ENCODE measurements around the gene SHISA2.

The SHISA2 gene

DNA sequence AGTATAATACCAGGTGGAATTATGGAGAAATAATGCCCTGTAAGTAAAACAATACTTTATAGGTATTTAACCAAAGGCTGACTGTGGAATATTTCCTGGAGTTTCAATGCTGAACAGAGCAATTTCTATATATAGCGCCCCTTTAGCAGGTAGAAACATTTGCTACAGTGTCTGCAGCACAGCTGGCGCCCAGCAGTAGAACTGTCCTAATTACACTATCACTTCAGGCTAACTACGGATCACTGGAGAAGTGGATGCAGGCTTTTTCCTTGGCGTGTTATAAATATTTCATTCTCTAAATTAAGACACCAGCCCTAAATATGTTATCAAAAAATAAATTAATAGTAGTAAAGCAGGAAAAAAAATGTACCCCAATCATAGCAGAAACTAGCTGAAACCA is 3.1 kb downstream of the SHISA2 start:
- DNase-seq (ENCODE audit: low read depth), result no peak

DNA sequence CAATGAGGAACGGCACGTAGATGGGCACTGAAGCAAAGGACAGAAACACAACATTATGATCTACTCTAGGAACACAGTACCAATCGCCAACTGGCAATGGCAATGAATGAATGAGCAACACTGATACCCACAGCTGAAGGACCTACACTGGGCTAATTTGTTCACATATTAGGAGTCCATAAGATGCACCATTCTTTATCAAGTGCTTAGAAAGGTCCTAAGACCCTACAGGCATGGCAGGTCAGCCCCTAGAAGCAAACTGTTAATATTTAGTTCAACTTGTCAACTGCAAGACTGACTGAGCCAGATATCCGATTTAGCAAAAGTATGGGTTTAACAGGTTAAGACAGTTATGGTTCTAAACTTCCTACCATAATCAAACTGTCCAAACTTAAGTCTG is 4.8 kb downstream of the SHISA2 start:
- no peak for DNase-seq (ENCODE audit: low read depth)

DNA sequence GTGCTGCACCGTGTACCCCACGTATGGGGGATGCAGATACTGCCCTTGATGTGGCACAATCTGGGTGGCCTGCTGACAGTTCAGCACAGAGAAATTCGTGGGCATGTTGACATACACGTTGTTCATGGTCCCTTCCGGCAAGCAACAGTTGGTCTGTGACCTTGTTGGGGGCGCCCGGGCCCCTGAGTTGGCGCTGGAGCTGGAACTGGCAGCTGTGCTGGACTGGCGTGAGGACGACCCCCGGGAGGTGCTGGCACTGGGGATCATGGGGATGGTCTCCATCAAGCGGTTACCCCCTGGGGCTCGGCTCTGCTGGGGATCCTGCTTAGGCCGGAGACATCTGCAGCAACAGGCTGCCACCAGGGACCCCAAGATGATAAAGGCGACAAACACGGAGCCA is 5.2 kb downstream of the SHISA2 start:
- no peak for DNase-seq (ENCODE audit: low read depth)

DNA sequence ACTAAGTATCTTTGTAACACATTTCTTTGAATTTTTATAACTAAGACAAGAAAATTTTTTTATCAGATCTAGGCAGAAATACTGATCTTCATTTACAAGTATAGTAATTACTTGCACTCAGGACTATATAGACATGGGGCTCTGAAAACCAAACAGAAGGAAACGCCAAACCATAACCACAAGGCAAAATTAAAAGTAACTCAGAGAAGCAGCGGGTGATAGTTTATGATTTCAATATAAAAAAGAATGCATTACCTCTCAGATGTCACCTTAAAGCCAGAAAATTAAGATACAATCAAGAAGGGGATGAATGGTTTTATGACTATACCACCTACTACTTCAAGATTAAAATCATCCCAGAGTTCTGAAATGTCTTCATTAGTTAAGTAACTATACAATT is 6.7 kb downstream of the SHISA2 start:
- DNase-seq (ENCODE audit: low read depth), result no peak

DNA sequence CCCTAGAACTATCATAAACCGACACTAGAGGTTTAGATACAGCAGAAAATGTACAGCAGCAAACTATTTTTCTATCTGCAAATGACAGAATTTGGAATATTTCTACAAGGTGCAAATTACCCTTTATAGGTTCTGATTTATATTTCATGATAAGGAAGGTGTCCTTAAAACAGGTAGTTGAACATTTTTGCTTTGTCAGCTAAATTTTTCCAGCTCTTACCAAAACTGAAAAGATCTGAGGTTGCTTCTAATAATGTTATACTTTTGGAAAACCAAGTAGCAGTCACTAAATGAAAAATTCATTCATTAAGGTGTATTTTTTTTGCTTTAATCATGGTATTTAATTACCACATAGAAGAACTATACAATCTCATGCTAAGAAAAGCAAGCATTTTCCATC is 9.0 kb downstream of the SHISA2 start:
- no peak for DNase-seq (ENCODE audit: low read depth)

DNA sequence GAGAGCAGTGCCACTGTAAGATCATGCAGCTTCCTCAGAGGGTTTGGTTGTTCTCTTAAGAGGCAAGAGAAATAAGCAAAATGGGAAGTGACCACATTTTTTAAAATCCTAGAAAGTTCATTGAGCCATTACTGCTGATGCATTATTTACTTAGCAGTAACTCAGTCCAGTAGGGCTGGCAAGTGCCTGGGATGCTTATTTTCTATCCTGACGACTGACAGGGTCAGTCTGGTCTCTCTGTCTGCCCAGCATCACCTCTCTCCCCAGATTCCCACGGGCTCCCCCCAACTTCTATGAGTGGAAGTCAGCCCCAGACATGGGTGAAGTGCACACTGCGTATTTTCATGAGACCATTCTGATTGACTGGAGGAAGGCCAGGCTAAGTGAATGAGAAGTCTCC is 10.4 kb downstream of the SHISA2 start:
- DNase-seq (ENCODE audit: low read depth), result no peak

DNA sequence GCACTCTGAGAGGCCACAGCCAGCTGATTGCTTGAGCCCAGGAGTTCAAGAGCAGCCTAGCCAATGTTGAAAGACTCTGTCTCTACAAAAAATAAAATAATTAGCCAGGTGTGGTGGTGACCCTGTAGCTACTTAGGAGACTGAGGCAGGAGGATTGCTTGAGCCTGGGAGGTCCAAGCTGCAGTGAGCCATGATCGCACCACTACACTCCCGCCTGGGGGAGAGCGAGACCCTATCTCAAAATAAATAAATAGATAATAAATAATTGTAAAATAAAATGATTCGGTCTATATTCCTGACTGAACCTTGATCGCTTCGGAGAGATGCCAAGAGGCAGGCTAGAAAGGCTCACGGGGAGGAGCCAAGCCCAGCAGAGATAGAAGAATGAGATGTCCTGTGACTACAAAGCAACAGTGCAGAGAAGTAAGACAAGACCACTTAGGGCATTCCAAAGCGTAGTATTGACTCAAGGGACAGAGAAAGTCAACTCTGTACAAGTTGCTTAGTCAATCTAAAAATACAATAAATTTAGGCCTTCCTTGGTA is 12.8 kb downstream of the SHISA2 start:
- DNase-seq (ENCODE audit: low read depth), result no peak

DNA sequence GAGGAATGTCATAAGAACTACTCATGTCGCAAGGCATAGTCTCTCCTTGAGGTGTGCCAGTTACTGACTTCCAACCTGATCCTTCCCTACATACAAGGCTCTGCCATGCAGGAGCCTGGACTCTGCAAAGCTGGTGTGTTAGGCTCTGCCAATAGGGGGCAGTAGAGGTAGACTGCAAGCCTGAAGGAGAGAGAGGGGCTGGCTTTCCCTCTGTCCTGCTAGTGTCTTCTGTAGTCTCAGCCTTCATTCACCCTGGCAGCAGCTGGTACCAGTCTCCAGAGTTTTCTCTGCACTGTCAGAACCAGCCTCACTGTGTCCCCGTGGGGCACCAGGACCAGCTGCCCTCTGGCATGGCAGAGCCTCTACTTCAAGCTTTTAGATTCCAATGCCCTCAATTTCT is 14.5 kb downstream of the SHISA2 start:
- DNase-seq (ENCODE audit: low read depth), result no peak

DNA sequence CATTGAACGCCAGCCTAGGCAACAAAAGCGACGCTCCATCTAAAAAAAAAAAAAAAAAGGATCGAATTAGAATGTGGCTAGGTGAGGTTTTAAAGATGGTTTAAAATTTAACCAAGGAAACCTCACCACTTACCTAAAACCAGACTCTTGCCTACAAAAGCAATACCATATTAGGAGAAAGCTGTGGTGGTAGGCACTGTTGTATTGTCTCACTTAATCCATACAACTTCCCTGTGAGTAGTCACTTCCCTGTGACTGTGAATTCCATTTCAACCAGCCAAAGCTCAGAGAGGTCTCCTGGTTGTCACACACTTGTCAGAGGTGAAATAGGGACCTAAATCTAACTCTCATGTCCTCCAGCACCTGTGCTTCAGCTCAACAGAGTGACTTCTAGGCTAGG is 15.4 kb downstream of the SHISA2 start:
- DNase-seq (ENCODE audit: low read depth), result no peak

DNA sequence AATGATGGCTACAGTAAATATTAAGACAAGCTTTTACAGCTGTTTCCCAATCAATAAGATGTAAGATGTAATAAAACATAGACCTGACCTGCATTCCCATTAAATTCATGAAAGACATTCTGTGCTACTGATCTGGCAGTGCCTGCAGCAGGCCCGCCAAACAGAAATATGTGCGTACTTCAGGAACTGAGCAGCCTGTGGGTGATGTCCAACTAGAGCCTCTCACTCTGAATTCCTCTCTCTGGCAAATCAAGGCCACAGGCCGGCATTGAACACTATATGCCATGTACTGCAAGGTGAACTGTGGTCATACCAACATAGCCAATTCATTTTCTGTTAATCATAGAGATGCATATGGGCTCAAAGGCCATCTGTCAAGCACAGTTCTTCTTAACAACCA is 17.8 kb downstream of the SHISA2 start:
- DNase-seq (ENCODE audit: low read depth), result no peak

DNA sequence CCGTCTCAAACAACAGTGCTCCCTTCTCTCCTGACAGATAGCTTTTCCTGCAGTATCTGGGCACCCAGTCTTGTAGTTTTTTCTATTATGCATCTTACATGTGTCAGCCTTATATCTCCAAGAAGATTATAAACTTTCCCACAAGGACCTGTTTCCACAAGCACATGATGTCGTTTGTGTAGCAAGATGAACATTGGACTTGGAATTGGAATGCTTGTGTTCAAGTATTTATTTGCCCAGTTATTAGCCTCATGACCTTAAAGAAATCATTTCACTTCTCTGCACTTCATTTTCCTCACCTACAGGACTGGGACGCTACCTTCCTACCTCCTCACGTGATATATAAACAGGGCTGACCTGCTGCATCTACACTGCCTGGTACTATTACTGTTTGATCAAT is 21.5 kb downstream of the SHISA2 start:
- no peak for DNase-seq (ENCODE audit: low read depth)

DNA sequence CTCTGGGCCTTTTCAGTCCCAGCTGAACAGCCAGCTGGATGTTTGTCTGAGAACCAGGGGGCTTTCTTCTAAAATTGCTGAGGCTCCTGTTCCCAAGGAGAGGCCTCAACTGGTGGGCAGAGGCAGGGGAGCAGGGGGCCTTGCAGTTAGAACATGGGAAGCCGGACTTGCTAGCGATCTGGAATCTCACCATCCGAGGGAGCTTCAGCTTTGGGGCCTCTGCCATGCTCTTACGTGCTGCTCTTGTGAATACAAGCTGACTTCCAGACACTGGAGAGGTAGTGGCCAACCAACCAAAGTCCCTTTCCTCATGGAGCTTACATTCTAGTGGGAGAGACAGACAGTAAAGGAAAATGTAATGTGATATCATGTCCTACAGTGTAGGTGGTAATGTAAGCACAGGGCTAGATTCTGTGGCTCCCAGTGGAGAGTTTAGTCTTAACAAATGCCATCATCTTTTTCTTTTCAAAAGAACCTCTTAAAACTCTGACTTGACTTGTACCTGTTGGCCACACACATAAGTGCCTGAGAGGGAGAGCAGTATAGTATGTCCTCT is 22.2 kb downstream of the SHISA2 start:
- DNase-seq (ENCODE audit: low read depth), result no peak

DNA sequence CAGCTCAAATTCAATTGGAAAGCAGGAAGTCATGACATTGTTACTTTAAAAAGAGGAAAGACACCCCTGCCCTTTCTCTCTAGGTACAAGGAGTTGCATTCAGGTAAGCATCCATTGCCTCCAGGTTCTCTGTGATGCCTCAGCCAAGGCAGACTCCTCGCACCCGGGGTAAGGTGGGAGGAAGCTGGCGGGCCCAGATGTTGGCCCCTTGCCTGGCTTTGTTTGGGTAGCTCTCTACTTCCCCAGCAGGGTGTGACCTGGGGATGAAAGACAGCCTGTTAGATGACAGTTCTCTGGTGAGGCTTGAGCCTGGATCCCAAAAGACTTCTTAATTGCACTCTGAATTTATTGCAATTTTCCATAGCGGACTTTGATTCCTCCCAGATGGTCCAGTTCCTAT is 25.6 kb downstream of the SHISA2 start:
- DNase-seq (ENCODE audit: low read depth), result no peak

DNA sequence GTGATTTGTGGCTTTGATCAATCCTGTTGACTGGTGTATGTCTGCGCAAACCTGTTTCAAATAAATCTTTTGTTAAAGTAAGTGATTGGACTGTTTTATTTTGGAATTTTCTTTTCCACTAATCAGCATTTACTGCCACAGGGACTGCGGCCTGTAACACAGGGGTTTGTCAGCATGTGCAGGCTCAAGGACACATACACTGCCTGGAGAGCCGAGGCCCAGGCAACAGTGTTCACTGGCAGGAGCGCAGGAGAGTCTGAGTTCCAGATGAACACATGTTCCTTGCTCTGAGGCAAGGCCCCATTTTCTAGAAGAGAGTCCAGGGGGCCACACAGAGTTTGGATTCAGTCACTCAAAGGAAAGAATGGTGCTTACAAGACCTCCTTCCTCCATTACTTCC is 26.0 kb downstream of the SHISA2 start:
- DNase-seq (ENCODE audit: low read depth), result no peak

DNA sequence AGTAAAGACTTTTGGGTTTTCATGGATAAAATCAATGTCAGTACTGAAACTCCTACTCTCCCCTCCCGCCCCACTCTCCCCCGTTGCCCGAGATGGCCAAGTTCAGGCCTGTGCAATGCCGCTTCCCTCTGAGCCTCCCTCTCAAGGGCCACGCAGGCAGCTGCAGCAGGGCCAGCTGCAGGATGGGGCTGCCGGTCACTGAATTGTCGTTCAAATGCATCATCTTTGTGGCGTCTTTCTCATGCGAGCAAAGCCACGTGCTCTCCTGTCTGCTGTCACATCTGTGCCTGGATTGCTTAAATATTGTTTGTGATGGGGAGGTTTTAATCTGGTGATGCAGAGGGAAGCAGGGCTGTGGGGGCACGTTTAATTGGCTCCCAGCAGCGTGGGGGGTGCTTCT is 26.6 kb downstream of the SHISA2 start:
- no peak for DNase-seq (ENCODE audit: low read depth)

DNA sequence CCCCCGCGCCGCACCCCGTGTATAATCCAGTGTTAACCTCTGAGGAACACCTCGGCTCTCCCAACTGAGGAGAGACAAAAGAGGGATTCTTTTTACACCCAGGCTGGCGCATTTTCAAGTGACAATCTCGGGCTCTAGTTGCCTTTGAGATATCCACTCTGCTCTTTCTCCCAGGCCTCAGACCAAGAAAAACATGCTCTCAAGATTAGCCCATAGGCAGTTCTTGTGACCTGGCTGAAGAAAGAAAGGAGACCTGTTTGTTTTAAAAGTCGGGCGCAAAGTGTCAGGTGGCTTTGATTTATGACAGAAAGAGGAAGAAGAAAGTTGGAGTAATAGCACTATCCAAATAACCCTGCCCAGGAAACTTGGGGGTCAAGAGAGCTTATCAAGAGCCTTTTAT is 27.3 kb downstream of the SHISA2 start:
- DNase-seq (ENCODE audit: low read depth), result no peak

DNA sequence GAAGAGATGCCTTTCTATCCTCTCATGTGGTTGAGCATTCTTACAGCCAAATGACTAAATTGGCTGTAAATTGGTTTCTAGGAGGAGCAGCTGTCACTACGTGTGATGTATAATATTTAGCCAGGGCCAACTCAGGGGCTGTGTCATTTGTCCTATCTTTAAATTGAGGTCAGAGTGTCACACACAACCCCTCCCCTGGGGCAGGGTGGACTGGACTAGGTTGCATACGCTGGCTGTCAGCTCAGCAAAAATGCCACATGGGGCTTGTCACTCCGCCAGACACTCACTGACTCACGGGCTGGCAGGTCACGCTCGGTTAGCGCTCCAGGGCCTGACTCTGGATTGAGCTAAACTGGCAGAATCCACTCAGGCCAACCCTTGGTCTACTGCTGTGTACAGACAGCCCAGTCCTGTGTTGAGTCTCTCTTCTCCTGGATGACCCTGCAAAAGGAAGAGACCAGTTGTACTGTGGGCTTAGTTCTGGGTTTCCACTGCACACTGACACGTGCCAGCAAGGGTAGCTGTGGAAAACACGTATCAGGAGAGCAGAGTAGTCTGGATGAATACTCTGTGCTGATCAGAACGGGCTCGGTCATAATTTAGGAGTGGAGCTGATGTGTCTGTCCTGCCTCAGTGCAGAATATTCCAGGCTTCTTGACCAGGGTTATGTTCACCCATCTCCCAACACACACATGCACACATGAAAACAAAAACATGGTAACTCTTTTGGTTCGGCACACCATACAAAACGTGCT is 29.1 kb downstream of the SHISA2 start:
- DNase-seq (ENCODE audit: low read depth), result no peak

DNA sequence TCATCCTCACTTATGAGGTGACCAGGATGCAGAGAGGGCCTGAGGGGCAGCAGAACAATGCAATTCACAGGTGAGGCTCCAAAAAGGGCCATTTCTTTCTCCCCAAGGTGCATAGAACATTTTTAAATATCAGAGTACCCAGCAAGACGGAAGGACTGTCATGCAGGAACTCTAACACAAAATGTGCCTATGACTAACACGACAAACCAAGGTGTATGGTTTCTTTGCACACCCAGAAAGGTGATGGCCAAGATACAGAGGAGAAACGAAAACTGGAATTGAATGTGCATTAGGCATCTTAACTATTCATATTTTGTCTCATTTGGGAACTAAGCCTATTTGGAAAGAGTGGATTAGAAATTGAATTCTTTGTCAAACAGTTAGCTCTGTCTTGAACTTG is 29.9 kb downstream of the SHISA2 start:
- no peak for DNase-seq (ENCODE audit: low read depth)

DNA sequence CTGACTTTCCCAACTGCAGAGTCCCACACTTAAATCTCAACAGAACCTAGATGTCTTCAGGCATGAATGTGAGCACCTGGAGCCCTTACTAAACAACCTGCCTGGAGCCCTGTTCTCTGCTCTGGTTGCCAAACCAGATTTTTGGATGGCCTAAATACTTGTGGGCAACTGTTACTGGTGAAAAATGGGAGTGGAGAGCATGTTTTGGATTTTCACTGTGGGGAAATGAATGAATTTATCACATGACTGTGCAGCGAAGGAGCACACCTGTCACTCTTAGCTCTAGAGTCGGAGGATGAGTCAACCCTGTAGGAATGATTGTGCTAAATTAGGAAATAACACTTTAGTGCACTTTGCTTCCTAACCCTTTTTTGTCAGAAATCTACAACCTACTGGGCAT is 30.3 kb downstream of the SHISA2 start:
- DNase-seq (ENCODE audit: low read depth), result no peak

DNA sequence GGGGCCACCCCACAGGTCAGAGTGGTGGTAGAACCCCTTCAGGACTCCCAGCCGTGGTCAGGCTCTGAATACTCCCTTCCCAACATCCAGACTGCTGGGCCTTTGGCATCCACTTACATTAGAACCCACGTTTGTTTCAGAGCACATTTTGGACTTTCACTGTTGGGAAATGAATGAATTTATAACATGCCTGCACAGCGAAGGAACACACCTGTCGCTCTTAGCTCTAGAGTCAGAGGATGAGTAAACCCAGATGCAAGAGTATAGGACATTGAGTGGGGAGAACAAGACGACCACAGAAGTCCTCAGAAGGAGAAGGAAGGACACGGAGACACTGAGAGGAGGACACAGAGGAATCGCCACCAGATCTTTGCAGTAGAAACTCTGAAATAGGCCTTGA is 30.9 kb downstream of the SHISA2 start:
- DNase-seq (ENCODE audit: low read depth), result no peak

DNA sequence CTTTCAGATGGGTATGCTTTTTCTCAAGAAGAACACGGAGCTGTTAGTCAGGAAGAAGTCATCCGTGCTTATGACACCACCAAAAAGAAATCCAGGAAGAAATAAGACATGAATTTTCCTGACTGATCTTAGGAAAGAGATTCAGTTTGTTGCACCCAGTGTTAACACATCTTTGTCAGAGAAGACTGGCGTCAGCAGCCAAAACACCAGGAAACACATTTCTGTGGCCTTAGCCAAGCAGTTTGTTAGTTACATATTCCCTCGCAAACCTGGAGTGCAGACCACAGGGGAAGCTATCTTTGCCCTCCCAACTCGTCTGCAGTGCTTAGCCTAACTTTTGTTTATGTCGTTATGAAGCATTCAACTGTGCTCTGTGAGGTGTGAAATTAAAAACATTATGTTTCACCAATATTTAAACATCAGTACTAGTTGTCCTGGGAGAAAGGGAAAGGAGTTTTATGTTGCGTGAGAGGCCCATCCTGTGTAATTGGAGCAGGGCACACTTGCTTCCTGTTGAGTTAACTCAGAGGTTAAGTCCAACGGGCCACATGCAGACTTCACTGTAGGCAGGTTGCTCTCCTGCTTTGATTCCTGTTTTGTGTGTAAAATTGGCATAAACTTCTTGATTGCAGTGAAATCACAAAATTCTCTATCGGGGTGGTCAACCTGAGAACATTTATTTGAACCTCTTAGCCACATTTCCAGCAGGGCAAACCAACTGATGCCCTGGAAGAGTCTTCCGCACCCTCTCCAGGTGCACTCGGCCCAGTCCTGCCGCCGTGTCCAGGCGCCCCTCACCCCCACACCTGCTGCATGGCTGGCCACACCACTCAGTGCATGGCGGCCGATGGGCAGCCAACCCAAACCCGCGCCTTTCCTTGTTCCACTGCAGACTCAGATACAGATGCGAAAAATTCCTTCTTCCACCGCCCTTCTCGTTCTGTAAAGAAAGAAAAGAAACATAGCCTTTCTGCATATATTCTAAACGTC is 31.6 kb downstream of the SHISA2 start:
- no peak for DNase-seq (ENCODE audit: low read depth)

DNA sequence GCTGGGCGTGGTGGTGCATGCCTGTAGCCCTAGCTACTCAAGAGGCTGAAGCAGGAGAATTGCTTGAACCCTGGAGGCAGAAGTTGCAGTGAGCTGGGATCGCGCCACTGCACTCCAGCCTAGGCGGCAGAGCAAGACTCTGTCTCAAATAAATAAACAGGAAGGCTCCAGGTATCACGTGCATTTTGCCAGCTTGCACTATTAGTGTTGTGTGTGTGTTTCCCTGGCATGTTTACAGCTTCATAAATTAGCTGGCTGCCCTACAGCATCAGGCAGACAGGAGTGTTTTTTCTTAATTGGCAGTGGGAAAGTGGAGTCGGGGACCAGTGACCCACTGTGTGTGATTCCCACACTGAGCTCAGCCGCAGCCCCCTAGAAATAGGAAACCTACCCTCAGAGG is 32.6 kb downstream of the SHISA2 start:
- no peak for DNase-seq (ENCODE audit: low read depth)
